Hepatocyte (in vitro differentiated cells): Measurements from ENCODE around the gene SH2D7.

Experiments
- CTCF ChIP-seq: fragments of 200-600 bp; sonication (generic); IDR thresholded peaks from 2 replicates; pipeline ENCODE4 v1.5.1; 2016; ENCODE audit warnings: antibody characterized with exemption, mild to moderate bottlenecking; ENCODE audit not compliant: poor library complexity
- EZH2 ChIP-seq: fragments of 200-600 bp; sonication (generic); IDR thresholded peaks from 2 replicates; pipeline ENCODE4 v1.6.1; 2016; ENCODE audit warnings: antibody characterized with exemption, mild to moderate bottlenecking, borderline replicate concordance

- TF ChIP-seq EZH2 (no peak), CTCF (no peak)
These were observed 16.7 kb upstream of the SH2D7 start for GRCh38 chr15:78075490-78076230.
